ENCODE measurements around the gene PTGER2. TPM values are rescaled to one million over a fixed set of nuclear protein-coding genes. Genes with fewer than 3 reads are reported as not detected.

Gene PTGER2
- total RNA-seq, 1 donor from 2014 or later = 0.76 TPM

DNA sequence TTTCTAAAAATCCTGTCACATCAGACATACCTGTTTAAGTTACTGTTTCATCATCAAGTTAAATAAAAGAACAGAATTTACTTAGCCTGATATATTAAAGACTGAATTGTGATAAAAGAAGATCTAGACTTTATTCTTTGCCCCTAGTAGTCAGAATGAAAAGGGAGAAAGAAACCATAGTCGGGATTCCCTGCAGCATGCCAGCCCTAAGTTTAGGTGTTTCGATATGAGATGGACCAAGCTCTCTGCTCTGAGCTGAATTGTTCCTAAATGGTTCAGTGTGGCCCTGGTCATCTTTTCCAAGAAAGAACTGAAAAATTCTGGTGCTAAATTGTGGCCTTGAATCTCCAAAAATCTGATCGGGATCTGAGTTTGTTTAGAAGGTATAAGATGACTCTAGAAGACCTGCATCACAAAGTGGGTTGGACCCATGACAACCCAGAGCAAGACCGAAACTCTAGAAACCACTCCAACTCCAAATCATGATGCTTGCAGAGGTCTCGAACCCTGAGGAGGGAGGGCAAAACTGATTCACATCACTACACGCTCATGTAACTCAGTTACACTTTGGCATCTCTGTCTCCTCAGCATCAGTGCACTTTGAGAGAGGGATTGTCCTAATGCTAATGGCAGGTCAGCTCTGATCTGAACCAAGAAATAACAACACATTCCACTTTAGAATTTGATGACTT lies 15.7 kb downstream of the PTGER2 start:
- no peak for ATAC-seq
- intact Hi-C loops (cut with DNase I) = no loop called here
- DNase-seq (ENCODE audit: missing footprints) = no peak

DNA sequence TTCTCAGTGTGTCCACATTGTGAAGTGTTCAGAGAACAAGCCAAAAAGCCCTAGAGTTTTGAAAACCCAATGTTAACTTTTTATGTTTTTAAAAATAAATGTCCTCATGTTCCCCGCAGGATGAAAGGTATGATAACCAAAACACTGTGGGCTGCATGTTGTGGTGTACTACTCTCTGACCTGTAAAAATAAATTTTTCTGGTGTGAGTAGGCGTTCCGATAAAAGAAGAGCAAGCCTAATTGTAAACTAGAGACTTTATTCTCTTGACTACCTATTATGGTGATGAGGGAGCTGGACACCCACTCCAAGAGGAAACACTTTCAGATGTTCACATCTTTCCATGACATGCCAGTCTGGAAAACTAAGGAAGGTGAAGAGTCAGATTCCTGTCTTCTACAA lies 18.2 kb downstream of the PTGER2 start:
- no peak for ATAC-seq
- DNase-seq (ENCODE audit: missing footprints) = no peak
- intact Hi-C loops (cut with DNase I) = no loop called here

DNA sequence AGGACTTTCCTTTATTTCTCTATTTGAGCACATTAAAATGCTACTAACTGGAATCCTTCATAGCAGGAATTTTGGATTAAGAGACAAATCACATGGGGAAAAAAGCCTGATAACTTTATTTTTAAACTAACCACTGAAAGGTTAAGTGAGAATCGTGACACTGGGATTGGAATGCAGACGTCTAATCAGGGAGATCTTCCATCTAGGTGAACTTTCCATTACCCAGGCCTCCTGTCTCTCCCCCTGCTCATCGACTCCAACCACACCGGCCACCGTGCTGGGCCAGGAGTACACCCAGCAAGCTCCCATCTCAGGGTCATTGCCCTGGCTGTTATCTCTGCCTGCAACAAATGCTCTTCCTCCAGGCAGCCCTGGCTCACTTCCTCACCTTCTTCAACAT lies 19.0 kb downstream of the PTGER2 start:
- intact Hi-C loops (cut with DNase I) = no loop called here
- DNase-seq (ENCODE audit: missing footprints) (no peak), ATAC-seq (no peak)

- ATAC-seq = no peak
These were observed 19.9 kb downstream of the PTGER2 start for GRCh38 chr14:52333823-52334657.

GRCh38 chr14:52336241-52336640 lies 22.1 kb downstream of the PTGER2 start:
- no peak for ATAC-seq
- intact Hi-C loops (cut with DNase I) = no loop called here
- DNase-seq (ENCODE audit: missing footprints) = no peak

More at GRCh38 chr14:52333823-52334657, 19.9 kb downstream of the PTGER2 start:
- intact Hi-C loops (cut with DNase I) = no loop called here
- no peak for DNase-seq (ENCODE audit: missing footprints)

GRCh38 chr14:52338051-52338681 lies 24.1 kb downstream of the PTGER2 start:
- intact Hi-C loops (cut with DNase I) = no loop called here
- peak; percentile 54 for ATAC-seq
- DNase-seq (ENCODE audit: missing footprints) = no peak

DNA sequence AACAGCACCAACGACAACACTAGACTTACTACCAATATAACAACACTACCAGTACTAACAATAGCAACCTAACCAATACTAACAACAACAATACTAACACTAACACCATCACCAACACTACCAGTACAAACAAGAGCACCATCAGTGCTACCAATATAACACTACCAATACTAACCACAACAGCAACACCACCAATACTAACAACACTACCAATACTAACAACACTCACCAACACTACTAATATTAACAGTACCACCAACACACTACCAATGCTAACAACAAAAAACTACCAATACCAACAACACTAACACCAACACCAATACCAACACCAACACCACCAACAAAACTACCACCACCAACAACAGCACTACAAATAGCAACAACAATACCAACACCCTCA lies 25.1 kb downstream of the PTGER2 start:
- intact Hi-C loops (cut with DNase I) = no loop called here
- DNase-seq (ENCODE audit: missing footprints) = no peak
- no peak for ATAC-seq

- no peak for ATAC-seq
- DNase-seq (ENCODE audit: missing footprints) = no peak
- intact Hi-C loops (cut with DNase I) = no loop called here
These were observed 28.9 kb downstream of the PTGER2 start for GRCh38 chr14:52342849-52343596.

- ATAC-seq (no peak), DNase-seq (ENCODE audit: missing footprints) (no peak)
- intact Hi-C loops (cut with DNase I) = no loop called here
These were observed 32.7 kb downstream of the PTGER2 start for GRCh38 chr14:52346778-52347177.

DNA sequence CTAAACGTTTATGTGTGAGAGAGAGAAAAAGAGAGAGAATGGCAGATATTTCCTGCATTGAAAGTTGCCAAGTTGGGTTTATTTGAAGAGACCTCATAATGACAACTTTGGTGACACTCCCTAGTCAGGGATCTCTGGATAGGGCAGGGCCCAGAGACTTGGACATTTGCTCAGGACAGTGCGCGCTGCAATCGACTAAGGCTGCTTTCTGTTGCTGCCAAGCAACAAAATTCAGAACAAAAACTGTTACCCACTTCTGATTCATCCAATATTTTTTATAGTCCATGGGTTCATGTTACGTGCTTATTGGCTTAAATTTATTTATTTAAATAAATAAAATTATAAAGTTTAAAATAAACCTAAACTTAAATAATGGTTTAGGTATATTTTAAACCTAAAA lies 34.2 kb downstream of the PTGER2 start:
- intact Hi-C loops (cut with DNase I) = no loop called here

GRCh38 chr14:52348776-52349175 lies 34.7 kb downstream of the PTGER2 start:
- intact Hi-C loops (cut with DNase I) = no loop called here
- no peak for ATAC-seq
- no peak for DNase-seq (ENCODE audit: missing footprints)

More for the DNA sequence above, 34.2 kb downstream of the PTGER2 start:
- ATAC-seq (no peak), DNase-seq (ENCODE audit: missing footprints) (no peak)

DNA sequence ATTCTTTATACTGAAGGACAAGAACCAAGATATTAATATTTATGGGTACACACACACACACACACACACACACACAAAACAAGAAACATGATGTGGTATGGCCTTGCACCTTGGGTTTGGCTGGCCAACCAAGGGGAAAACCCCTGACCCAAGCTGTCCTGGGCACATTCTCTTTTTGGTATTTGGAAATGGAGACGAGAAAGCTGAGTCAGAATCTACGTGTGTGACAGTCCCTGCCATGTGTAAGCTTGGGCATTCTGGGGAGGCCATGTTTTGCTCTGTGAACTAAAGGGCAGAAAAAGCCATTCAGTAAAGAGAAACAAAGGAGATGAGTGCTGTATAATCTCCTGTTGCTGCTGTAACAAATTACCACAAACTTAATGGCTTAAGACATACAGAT lies 35.6 kb downstream of the PTGER2 start:
- intact Hi-C loops (cut with DNase I) = no loop called here
- no peak for ATAC-seq
- DNase-seq (ENCODE audit: missing footprints) = no peak

GRCh38 chr14:52350445-52350844 lies 36.3 kb downstream of the PTGER2 start:
- ATAC-seq (no peak), DNase-seq (ENCODE audit: missing footprints) (no peak)
- intact Hi-C loops (cut with DNase I) = no loop called here

DNA sequence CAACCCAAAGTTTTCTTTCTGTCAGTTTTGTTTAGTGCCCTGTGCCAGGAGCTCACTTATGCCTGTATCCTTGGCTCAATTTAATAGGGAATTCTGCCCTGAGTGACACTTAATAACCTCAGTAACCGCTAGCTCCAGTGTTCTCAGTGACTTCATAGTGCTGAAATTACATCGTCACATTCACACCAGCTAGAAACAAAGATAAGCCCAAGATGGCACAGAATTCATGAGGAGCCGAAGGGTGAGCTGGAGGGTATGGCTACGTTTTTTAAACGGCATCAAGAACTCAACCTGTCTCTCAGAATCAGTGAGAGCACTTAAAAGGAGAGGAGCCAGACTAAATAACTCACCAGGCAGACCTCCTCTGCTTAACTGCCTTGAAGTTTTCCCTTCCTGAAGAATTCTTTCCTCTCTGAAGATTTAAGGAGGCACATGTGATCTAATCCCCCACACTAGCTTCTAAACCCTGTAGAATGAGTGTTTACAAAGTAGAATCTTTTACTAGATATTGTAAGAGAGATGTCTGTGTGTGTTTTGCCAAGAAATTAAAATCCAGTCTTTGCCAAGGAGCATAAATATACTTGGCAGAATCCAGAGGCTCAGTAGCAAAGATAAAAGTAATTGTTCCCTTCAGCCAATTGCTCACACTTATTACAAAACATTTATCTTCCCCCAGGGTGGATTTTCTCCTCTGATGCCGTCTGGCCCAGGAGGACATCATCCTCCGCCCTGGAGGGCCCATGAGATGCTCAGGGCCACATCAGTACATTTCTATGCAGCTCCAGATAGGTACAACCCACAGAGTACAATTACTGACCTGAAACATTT lies 37.3 kb downstream of the PTGER2 start:
- intact Hi-C loops (cut with DNase I) = no loop called here
- ATAC-seq (peak; percentile 69), DNase-seq (ENCODE audit: missing footprints) (no peak)

GRCh38 chr14:52352061-52352491 lies 38.0 kb downstream of the PTGER2 start:
- ATAC-seq = no peak
- intact Hi-C loops (cut with DNase I) = no loop called here
- no peak for DNase-seq (ENCODE audit: missing footprints)

DNA sequence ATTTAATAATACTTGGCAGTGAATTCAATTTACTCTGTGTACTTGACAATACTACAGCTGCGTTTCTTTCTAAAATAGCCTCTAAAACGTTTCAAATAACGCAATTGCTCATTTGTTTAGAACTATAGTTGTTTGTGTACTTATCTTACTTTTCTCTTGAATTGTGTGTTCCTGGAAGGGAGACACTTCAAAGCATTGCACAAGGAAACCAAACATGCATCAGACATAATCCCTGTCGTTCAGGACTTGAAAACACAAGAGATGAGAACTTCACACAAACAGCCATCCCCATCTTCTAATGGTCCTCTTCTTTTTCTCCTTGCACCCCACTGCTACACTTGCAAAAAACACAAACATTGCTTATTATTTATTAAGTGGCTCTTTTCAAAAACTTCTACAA lies 38.5 kb downstream of the PTGER2 start:
- intact Hi-C loops (cut with DNase I) = no loop called here
- ATAC-seq (no peak), DNase-seq (ENCODE audit: missing footprints) (no peak)

DNA sequence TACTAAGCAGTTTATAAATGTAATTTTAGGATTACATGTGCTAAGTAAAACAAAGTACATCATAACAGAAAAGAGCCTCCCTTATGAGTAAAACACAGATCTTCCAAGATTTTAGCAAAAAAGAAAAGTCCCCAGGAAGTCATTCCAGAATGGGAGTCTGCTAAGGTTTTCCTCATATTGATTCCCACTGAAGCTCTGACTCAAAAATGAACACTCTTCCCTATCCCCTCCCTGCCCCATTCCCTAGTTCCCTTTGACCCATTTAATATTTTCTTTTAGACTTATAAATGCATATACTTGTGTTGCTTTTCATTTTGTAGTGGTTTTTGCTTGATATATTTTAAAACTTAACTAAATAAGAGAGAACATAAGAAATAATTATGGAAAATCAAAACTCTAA lies 40.1 kb downstream of the PTGER2 start:
- intact Hi-C loops (cut with DNase I) = no loop called here
- DNase-seq (ENCODE audit: missing footprints) = no peak
- ATAC-seq = no peak

DNA sequence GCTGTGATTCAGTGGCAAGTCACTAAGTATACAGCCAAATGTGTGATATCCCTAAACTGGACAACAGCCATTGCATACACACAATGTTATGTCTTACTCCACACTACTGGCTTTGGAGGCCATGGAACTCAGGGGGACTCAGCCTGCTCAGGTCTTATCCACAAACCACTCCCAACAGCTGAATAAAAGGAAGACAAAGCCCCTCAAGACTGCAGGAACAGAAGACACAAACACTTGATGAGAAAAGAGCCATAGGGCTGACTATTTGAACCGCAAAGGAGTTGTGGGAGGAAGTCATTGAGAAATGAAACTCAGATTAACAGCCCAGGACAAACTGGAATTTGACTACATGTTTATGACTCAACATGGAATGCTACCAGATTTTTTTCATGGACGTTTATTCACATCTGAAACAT lies 40.9 kb downstream of the PTGER2 start:
- ATAC-seq = no peak
- no peak for DNase-seq (ENCODE audit: missing footprints)
- intact Hi-C loops (cut with DNase I) = no loop called here
